HG02973 (cell line): Measurements from ENCODE around the gene RITA1.

Source experiments
- ATAC-seq: cut with Tn5 transposase; IDR thresholded peaks from one replicate; pipeline ENCODE4 v1.9.1; 2021; ENCODE audit warnings: moderate library complexity; ENCODE audit not compliant: unreplicated experiment

RITA1 gene

DNA sequence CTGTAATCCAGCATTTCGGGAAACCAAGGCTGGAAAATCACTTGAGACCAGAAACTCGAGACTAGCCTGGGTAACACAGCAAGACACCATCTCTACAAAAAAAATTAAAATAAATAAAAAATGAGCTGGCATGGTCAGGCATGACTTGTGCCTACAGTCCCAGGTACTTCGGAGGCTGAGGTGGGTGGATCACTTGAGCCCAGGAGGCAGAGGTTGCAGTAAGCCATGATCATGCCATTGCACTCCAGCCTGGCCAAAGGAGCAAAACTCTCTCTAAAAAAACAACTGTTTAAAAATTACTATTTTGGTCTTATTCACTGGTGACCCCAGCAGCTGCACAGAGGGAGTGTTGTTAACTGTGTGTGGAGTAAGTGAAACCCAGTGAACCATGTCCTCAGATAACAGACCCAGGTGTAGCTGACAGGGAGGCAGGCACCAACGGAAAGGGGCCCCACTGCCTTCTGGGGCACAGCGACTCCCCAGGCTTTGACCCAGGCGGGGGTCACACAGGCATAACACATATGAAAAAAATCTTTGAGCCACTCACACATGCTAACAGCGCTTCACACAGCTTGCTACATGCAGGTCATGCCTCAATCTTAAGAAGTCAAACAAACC, 12.3 kb upstream of the RITA1 start:
- ATAC-seq, result peak; percentile 53

- ATAC-seq, result peak; percentile 62
Observed at GRCh38 chr12:113174461-113175384, 10.8 kb upstream of the RITA1 start.

DNA sequence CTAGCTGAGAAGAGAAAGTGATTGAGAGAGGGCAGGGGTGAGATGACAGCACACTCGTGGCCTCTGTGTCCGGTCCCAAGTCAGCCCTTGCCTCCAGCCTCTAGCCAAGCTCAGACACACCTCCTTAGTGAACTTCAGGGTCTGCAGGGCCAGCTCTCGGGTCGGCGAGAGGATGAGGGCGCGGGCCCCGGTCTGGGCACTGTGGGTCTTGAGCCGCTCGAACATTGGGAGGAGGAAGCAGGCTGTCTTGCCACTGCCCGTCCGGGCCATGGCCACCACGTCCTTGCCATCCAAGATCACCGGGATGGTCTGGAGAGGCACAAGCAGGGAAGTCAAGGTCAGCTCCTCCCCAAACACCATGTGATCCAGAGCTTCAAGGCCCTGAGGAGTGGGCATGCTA, 6.5 kb upstream of the RITA1 start:
- ATAC-seq, result no peak

DNA sequence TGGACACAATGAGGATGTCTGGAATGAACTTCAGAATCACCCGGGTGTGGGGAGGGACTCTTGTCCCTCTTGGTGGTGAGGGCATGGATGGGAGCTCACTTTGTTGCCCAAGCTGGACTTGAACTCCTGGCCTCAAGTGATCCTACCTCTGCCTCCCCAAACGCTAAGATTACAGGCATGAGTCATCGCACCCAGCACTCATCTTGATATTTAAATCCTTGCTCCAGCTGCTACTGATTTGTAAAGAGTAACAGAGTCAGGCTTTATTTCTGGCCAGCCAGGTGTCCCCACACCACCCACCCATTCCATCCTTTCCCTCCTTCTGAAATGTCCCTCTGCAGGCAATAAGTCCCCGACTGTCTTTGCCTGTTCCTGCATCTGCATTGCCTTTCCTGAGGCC, 5.2 kb upstream of the RITA1 start:
- no peak for ATAC-seq

GRCh38 chr12:113181975-113182374, 3.5 kb upstream of the RITA1 start:
- ATAC-seq, result no peak

GRCh38 chr12:113183030-113183589, 2.4 kb upstream of the RITA1 start:
- ATAC-seq, result no peak

GRCh38 chr12:113184098-113184899, 1.2 kb upstream of the RITA1 start:
- ATAC-seq, result peak; percentile 50

DNA sequence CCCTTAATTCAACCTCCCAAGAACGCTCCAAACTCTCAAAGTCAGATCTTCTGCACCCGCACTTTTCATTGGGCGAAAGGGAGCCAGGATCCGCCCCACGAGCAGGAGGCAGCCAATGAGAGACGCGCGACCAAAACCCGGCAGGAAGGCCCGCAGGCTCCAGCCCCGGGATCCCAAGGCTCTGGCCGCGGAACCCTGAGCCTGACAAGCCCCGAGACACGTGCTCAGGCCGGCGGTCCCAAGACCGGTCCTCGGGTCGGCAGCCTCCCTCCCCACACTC, 681 bp upstream of the RITA1 start:
- peak; percentile 72 for ATAC-seq

GRCh38 chr12:113186033-113186365, 478 bp downstream of the RITA1 start:
- no peak for ATAC-seq

DNA sequence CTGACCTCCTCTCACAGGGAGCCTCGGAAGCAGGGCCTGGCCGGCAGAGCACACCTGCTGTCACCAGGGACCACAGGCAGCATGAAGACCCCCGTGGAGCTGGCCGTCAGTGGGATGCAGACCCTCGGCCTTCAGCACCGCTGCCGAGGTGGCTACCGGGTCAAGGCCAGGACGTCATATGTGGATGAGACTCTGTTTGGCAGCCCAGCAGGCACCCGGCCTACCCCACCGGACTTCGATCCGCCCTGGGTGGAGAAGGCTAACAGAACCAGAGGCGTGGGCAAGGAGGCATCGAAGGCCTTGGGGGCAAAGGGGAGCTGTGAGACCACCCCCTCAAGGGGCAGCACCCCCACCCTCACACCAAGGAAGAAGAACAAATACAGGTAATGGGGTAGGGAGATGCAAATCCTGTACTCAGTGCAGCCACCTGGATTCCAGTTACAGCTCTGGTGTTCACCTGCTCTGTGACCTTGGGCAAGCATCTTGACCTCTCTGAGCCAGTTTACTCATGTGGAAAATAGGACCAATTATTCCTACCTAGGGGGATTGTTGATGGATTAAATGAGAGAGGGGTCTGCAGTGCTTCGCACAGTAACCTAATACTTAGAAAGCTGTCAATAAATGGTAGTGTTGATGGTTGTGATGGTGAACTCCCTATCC, 1.3 kb downstream of the RITA1 start:
- ATAC-seq, result no peak

GRCh38 chr12:113189361-113189760, 3.8 kb downstream of the RITA1 start:
- ATAC-seq, result no peak

GRCh38 chr12:113190761-113191160, 5.2 kb downstream of the RITA1 start:
- no peak for ATAC-seq

GRCh38 chr12:113191227-113191626, 5.7 kb downstream of the RITA1 start:
- ATAC-seq, result no peak

GRCh38 chr12:113194971-113195391, 9.5 kb downstream of the RITA1 start:
- no peak for ATAC-seq

DNA sequence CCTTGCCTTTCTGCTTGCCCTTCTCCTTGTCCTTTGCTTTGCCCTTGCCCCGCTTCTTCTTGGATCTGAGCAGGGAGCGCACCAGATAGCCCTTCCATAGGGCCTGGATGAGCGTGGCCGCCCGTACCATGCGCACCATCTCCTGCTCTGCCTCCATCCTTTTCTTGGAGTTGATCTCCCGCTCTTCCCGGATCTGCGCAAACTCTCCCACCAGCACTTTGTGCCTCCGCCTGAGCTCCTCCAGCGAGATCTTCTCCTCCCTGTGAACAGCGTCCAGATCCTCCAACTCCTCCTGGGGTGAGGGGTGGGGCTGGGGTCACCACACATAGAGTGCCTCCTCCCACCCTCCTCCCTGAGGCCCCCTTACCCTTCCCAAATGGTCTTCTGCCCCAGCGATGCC, 10.1 kb downstream of the RITA1 start:
- ATAC-seq, result no peak

DNA sequence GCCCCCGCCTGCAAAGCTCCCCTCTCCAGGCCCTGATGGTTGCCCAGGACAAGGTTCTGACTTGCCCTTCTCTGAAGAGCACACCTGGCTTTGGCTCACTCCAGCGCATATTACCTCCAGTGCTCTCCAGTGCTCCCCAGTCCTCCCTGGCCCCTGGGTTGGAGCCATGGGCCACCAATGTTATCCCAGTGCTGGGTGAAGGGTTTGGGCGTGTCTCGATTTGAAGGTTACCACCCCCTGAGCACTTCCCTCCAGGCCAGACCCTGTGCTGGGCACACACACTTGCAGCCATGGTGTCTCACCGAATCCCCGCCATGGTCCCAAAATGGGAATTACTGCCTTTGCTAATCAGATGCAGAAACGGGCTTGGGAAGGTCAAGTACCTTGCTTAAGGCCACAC, 11.1 kb downstream of the RITA1 start:
- ATAC-seq, result no peak

DNA sequence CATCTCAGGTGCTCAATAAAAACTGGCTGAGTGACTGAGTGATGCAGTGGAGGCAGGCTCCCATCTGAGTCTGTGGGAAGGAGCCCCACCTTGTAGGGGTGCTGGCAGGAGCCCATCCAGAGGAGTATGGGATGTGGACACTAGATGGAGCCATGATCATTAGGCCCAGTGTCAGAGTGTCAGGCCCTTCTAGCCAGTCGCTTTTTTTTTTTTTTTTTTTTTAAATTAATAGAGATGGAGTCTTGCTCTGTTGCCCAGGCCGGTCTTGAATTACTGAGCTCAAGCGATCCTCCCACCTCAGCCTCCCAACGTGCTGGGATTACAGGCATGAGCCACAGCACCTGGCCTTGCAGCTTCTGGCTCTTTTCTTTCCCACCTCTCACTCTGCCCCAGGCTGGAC, 11.5 kb downstream of the RITA1 start:
- ATAC-seq, result peak; percentile 87

GRCh38 chr12:113197518-113198077, 12.1 kb downstream of the RITA1 start:
- no peak for ATAC-seq

DNA sequence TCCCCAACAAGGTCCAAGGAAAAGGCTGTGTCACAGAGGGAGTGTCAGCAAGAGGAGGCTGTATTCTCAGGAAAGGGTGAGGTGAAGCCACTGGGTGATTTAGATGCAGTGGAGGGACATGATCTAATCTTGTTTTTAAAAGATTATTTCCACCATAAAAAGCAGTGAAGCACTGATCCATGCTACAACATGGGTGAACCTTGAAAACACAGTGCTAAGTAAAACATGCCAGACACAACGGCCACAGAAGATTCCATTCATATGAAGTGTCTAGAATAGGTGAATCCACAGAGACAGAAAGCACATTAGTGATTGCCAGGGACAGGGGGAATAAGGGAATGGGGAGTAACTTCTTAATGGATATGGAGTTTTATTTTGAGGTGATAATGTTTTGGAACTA, 12.8 kb downstream of the RITA1 start:
- ATAC-seq, result no peak

GRCh38 chr12:113200021-113200797, 14.7 kb downstream of the RITA1 start:
- ATAC-seq, result no peak
